GM21737 (cell line): ENCODE measurements around the gene CSTPP1.
"Not testable (repeated sequence)": the region's sequence is repeated elsewhere in the genome, so short reads cannot be mapped to it uniquely, and the experiment has no call there.

ENCODE experiments used
- ATAC-seq: cut with Tn5 transposase; IDR thresholded peaks from one replicate; pipeline ENCODE4 v1.9.1; 2021; ENCODE audit warnings: mild to moderate bottlenecking, moderate library complexity; ENCODE audit not compliant: unreplicated experiment

CSTPP1 gene

DNA sequence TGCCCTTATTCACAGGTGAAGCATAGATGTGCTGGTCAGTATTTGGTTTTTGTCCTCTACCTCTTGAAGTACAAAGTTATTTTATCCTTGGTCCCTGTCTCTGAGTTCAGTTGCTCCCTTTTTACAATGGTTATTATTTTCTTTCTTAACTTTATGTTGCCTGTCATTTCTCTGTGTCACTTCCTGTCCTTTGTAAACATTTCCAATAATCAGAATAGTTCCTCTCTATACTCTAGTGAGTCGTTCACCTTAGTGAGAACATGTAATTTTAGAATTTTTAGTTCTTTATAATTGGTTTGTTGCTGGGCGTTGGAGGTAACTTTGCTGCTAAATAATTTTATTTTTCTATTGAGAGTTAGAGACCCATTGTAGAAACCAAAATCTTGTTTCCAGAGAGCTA, 16.0 kb downstream of the CSTPP1 start:
- no peak for ATAC-seq

DNA sequence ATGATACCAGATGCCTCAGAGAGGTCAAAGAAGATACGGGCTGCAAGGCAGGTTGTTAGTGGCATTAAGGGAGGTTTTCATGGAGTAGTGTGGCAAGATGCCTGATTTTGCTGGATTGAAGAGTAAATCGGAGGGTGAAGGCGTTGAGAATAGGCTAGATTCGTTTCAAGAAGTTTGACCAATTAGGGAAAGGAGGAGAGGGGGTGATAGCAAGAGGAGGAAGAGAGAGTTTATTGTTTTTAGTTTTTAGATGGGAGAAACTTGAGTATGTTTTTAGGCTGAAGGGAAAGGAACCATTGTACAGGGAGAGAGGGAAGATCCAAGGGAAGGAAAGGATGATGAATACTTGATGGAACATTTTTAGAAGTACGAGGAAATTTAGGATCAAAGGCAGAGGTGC, 16.5 kb downstream of the CSTPP1 start:
- no peak for ATAC-seq

GRCh38 chr11:46958777-46959176, 22.2 kb downstream of the CSTPP1 start:
- ATAC-seq, result no peak

- no peak for ATAC-seq
Observed at GRCh38 chr11:46961041-46961440, 24.5 kb downstream of the CSTPP1 start.

GRCh38 chr11:46961886-46962285, 25.3 kb downstream of the CSTPP1 start:
- ATAC-seq, result not testable (repeated sequence)

DNA sequence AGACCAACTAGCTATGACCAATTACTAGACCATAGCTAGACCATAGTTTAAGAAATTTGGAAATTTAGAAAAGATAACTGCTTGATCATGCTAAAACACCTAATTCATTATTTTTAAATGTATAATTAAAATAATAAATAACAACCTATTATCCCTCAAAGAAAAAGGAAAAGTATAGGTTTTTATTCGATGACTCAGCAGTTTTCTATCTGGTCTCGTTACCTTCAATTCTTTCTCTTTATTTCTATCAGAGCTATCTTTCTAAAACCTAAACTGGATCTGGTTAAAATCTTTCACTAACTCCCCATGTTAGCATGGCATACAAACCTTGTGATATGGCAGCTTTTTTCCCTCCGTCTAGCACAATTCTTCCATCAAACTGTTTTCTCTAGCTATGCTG, 27.3 kb downstream of the CSTPP1 start:
- ATAC-seq, result no peak

DNA sequence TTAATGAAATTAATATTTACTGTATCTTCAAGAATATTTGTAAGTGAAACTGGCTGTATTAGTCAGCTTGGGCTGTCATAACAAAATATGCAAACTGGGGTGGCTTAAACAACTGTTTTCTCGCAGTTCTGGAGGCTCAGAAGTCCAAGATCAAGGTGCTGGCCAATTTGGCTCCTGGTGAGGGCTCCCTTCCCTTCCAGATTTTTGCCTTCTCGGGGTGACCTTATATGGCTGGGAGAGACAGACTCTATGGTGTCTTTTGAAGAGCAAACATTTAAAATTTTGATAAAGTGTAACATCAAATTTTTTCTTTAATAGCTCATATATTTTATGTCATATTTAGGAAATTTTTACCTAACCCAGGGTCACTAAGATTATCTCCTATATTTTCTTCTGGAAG, 30.2 kb downstream of the CSTPP1 start:
- ATAC-seq, result no peak

- ATAC-seq, result no peak
Observed at GRCh38 chr11:46967962-46968361, 31.4 kb downstream of the CSTPP1 start.

DNA sequence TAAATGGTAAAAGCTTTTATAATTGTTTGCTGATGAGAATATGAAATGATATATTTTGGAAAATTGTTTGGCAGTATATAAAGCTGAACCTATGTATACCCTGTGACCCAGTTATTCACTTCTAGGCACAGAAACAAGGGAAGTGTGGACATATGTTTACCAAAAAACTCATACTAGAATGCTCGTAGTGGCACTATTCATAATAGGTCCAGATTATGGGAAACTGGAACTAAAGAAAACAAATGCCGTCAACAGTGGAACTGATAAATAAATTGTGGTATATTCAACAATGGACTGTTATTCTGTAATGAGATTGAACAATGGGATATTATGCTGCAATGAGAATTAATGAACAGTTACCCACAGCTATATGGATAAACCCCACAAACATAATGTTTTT, 32.8 kb downstream of the CSTPP1 start:
- no peak for ATAC-seq

DNA sequence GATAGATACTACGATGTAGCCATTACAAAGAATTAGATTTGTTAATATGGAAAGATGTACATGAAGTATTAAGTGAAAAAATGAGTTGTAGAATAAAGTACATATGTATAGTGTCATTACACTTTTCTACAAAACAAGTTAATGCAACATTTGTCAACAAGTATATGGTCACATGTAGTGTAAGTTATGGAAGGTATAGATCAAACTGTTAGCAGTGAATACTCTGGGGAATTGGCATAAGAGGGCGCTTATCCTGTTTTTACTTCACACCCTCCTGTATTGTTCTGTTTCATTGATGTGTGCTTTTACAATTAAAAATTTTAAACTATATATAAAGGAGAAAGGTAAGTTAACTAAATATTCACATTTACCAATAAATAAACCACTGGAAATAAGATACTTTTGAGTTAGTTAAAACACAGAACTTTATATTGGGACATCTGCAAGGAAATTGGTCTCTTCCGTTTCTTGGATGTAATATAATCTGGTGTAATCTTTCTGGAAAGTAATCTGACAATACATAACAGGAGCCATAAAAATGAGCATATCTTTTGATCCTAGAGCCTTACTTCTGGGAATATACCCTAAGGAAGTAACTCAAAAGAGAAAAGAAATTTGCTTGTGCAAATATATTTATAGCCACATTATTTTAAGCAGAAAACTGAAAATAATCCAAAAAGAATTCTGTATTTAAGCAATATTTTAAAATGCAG, 34.5 kb downstream of the CSTPP1 start:
- ATAC-seq, result no peak

DNA sequence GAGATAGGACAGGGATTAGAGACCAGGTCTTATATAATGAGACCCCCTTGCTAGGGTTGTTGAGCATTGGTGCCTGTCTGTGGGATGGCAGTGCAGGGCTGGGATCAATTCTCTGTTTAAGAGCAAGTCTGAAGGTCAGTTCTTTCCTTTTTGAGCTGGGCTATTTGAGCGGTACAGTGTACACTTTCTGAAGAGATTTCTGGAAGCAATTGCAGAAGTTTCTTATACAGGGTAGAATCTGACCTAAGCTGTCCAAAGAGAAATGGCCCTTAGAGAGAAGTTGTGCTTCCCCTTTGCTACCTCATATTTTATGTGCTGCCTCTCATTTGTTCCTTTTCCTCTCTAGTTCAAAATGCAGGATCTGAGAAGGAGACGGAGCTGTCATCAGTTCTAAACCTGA, 35.8 kb downstream of the CSTPP1 start:
- no peak for ATAC-seq

GRCh38 chr11:46972821-46973220, 36.3 kb downstream of the CSTPP1 start:
- ATAC-seq, result no peak

GRCh38 chr11:46976182-46976854, 39.8 kb downstream of the CSTPP1 start:
- ATAC-seq, result no peak

DNA sequence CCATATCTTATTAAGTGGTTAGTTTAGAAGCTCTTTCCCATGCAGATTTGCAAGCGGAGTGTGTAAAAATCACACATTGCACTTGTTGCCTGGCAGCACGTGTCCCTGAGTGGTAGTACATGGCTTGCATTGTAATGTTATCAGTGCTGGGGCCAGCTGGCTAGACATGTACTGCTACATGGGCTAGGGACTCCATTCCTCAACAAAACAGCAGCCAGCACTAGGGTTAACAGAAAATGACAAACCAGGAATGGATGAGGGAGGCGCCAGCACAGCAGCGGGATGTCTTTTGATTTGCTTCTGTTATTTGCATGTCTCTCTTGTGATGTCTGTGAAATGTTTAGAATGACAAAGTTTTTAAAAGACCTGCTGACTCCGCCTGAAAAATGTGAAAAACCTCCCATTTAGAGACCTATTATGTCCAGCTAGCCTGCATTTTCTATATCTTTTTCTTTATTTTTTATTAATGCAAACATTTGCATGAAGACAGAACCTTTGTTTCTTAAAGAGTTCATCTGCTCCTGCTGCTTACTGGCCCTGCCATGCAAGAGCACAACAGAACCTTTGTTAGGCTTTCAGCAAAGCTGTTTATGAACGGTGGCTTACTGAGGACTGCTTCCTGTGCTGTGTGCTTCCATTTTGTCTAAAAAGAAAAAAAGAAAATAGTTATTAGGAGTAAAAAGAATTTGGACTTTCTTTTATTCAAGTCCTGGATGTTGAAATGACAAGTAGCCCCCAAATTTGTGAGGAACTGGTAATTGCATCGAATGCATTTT, 40.7 kb downstream of the CSTPP1 start:
- no peak for ATAC-seq

GRCh38 chr11:46978005-46978491, 41.5 kb downstream of the CSTPP1 start:
- no peak for ATAC-seq

GRCh38 chr11:46979358-46979757, 42.8 kb downstream of the CSTPP1 start:
- ATAC-seq, result no peak

DNA sequence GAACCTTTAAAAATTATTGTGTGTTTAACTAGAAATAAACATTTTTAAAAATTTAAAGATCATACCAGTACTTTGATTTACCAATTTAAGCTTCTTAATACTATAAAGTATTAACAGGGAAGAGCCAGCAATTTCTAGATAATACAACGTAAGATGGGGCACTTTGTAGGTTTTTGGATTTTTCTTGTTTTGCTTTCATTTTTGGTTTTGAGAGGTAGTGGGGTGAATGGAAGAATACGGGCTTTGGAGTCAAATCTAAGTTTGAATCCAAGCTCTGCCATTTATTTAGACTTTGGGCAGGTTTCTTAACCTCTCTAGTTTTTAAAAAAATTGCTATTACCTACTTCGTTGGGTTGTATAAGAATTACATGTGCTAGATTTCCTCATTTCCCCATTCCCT, 44.9 kb downstream of the CSTPP1 start:
- ATAC-seq, result no peak

DNA sequence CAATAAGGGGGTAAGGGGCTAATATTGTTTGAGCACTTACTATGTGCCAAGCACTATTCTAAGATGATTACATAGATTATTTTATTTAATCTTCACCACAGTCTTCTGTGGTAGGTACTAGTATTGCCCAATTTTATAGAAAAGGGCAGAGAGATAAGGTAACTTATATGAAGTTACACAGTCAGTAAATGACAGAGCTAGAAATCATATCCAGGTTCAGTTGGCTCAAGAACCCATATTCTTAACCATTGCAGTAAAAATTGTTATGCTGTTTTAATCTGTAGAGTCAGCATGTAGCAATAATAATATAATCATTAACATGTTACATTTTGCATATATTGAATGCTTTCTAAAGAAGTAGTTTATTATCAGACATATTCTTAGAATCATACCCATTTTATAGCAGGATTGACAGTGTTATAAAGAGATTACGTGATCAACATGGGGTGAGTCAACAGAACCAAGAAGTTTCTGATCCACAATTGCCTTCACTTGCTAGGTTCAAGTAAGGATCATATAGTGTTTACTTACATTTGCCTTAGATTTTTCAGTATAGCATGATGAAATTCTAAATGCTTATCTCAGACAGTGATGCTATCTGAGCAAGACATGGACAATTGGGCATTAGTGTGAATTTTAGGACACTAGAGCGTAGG, 46.4 kb downstream of the CSTPP1 start:
- ATAC-seq, result no peak

GRCh38 chr11:46983598-46983997, 47.0 kb downstream of the CSTPP1 start:
- no peak for ATAC-seq

- ATAC-seq, result no peak
Observed at GRCh38 chr11:46984548-46984947, 48.0 kb downstream of the CSTPP1 start.

GRCh38 chr11:46984987-46985386, 48.4 kb downstream of the CSTPP1 start:
- no peak for ATAC-seq
